ENCODE measurements around the gene ARMC8.

ARMC8 gene

DNA sequence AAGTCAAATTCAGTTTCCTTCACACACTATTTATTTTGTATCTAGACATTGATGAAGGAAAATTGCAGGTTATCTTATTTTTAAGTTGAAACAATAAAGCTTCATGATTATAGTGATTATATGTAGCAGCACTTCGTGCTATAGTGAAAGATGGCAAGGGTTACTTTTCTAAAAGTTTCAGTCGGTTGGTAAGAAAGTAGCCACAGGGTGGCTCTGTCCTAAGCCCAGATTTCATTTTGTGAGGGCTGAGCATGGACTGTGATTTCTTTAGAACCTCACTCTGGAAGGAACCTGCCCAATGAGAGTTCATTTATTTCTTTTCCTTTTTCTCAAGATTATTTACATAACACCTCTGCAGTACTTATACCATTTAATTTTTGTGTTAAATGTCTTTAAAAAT, 76.0 kb downstream of the ARMC8 start:
- Histone ChIP-seq H3K9ac (ENCODE audit: low read depth in 1 of 2, low read length in 2 of 2) (no peak overlapping the region), H3K4me3 (ENCODE audit: low read length in 2 of 2) (no peak overlapping the region), H3K27me3 (ENCODE audit: control insufficient read depth in 2 of 2, insufficient read depth in 2 of 2, low read length in 2 of 2) (no peaks in the 10 kb centered on the region), H3K36me3 (ENCODE audit: control insufficient read depth in 2 of 2, insufficient read depth in 2 of 2, low read length in 2 of 2) (peaks cover 14 to 22% of the 10 kb centered on the region in 2 donors), H3K9me3 (ENCODE audit: control insufficient read depth in 2 of 2, low read length in 2 of 2) (no peaks in the 10 kb centered on the region), H3K27ac (ENCODE audit: low read depth in 2 of 2, low read length in 2 of 2) (no peak overlapping the region), H3K4me1 (ENCODE audit: control insufficient read depth in 2 of 2, insufficient read depth in 2 of 2, low read length in 2 of 2) (no peaks in the 10 kb centered on the region)

DNA sequence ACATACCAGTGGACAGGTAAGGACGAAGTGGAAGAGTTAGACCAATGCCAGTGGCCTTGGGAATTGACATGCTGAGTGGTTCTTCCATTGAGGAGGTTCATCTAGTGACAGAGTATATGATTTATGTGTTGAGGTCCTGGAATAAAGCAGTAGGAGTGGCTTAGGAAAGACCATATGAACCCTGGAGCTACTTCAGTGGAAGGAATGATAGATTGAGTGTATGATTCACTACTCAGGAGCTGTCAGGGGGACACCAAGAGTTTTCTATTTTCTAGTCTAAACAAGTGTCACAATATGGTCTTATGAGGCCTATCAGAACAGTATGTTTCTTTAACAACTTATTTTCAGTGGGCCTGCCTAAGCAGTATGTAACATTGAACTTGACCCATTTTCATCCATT, 78.6 kb downstream of the ARMC8 start:
- no peaks in the 10 kb centered on the region for H3K4me1 ChIP-seq (ENCODE audit: control insufficient read depth in 2 of 2, insufficient read depth in 2 of 2, low read length in 2 of 2)
- H3K4me3 ChIP-seq (ENCODE audit: low read length in 2 of 2): no peak overlapping the region
- H3K27ac ChIP-seq (ENCODE audit: low read depth in 2 of 2, low read length in 2 of 2): no peak overlapping the region
- no peak overlapping the region for H3K9ac ChIP-seq (ENCODE audit: low read depth in 1 of 2, low read length in 2 of 2)
- H3K36me3 ChIP-seq (ENCODE audit: control insufficient read depth in 2 of 2, insufficient read depth in 2 of 2, low read length in 2 of 2): peaks cover 15 to 24% of the 10 kb centered on the region in 2 donors
- no peaks in the 10 kb centered on the region for H3K27me3 ChIP-seq (ENCODE audit: control insufficient read depth in 2 of 2, insufficient read depth in 2 of 2, low read length in 2 of 2)
- no peaks in the 10 kb centered on the region for H3K9me3 ChIP-seq (ENCODE audit: control insufficient read depth in 2 of 2, low read length in 2 of 2)

DNA sequence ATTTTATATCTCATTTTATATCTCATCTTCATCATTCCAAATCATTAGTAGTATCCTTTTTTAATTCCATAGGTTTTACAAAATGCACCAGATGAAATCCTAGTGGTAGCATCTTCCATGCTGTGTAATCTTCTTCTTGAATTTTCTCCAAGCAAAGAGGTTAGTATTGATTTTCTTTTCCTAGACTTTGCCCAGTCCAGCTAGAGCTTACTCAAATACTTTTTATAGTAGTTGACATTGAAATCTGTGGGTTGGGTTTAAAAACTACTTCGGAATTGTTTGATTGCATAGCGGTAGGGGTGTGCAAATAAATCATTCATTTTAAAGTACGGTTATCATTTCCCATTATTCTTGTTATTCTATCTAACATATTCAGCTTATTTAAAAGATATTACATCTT, 80.0 kb downstream of the ARMC8 start:
- Histone ChIP-seq H3K9me3 (ENCODE audit: control insufficient read depth in 2 of 2, low read length in 2 of 2) (no peaks in the 10 kb centered on the region), H3K4me3 (ENCODE audit: low read length in 2 of 2) (no peak overlapping the region), H3K36me3 (ENCODE audit: control insufficient read depth in 2 of 2, insufficient read depth in 2 of 2, low read length in 2 of 2) (peaks cover 23 to 29% of the 10 kb centered on the region in 2 donors), H3K9ac (ENCODE audit: low read depth in 1 of 2, low read length in 2 of 2) (no peak overlapping the region), H3K4me1 (ENCODE audit: control insufficient read depth in 2 of 2, insufficient read depth in 2 of 2, low read length in 2 of 2) (no peaks in the 10 kb centered on the region), H3K27ac (ENCODE audit: low read depth in 2 of 2, low read length in 2 of 2) (no peak overlapping the region), H3K27me3 (ENCODE audit: control insufficient read depth in 2 of 2, insufficient read depth in 2 of 2, low read length in 2 of 2) (no peaks in the 10 kb centered on the region)

DNA sequence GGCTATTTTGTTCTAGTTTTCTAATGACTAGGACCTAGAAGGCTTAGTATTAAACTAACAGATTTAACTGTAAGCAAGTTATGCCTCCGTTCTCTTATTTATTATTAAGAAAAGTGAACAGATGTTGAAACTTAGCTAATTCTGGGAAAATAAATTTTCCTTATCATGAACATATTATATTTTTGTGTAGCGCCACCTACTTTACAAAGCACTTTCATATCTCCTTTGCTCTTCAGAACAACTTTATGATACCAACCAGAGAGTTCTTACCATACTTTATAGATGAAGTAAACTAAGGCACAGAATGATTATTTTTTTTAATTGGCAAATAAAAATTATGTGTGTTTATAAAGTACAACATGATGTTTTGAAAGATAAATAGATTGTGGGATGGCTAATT, 83.1 kb downstream of the ARMC8 start:
- no peaks in the 10 kb centered on the region for H3K4me1 ChIP-seq (ENCODE audit: control insufficient read depth in 2 of 2, insufficient read depth in 2 of 2, low read length in 2 of 2)
- no peak overlapping the region for H3K9ac ChIP-seq (ENCODE audit: low read depth in 1 of 2, low read length in 2 of 2)
- no peaks in the 10 kb centered on the region for H3K9me3 ChIP-seq (ENCODE audit: control insufficient read depth in 2 of 2, low read length in 2 of 2)
- no peak overlapping the region for H3K4me3 ChIP-seq (ENCODE audit: low read length in 2 of 2)
- H3K27ac ChIP-seq (ENCODE audit: low read depth in 2 of 2, low read length in 2 of 2): no peak overlapping the region
- H3K27me3 ChIP-seq (ENCODE audit: control insufficient read depth in 2 of 2, insufficient read depth in 2 of 2, low read length in 2 of 2): no peaks in the 10 kb centered on the region
- peaks cover 46 to 50% of the 10 kb centered on the region in 2 donors for H3K36me3 ChIP-seq (ENCODE audit: control insufficient read depth in 2 of 2, insufficient read depth in 2 of 2, low read length in 2 of 2)

DNA sequence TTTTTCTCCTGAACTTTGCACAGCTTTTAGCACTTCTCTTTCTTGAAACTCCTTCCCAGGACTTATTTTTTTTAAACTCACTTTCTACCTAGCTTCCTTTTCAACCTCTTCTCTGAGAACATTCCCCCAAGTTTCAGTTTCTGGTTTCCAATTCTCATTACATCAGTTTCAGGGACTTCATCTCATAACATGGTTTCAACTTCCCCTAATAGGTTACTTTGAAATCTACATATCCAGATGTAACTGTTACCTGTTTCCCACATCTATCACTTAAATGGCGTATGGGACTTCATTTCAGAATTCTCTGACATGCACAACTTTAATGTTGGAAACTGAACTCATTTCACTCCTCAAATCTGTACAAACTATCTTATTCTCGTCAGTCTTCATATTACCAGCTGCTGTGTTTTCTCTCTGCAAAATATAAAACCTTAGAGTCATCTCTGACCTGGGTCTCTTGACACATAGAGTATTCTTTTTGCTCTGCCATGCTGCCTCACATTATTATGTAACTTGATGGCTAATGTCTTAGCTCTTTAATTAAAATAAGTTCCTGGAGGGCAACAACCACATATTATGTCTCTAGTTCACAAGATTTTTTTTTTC, 84.2 kb downstream of the ARMC8 start:
- peaks cover 46 to 47% of the 10 kb centered on the region in 2 donors for H3K36me3 ChIP-seq (ENCODE audit: control insufficient read depth in 2 of 2, insufficient read depth in 2 of 2, low read length in 2 of 2)
- no peak overlapping the region for H3K27ac ChIP-seq (ENCODE audit: low read depth in 2 of 2, low read length in 2 of 2)
- H3K9ac ChIP-seq (ENCODE audit: low read depth in 1 of 2, low read length in 2 of 2): no peak overlapping the region
- no peaks in the 10 kb centered on the region for H3K4me1 ChIP-seq (ENCODE audit: control insufficient read depth in 2 of 2, insufficient read depth in 2 of 2, low read length in 2 of 2)
- no peaks in the 10 kb centered on the region for H3K9me3 ChIP-seq (ENCODE audit: control insufficient read depth in 2 of 2, low read length in 2 of 2)
- no peaks in the 10 kb centered on the region for H3K27me3 ChIP-seq (ENCODE audit: control insufficient read depth in 2 of 2, insufficient read depth in 2 of 2, low read length in 2 of 2)
- H3K4me3 ChIP-seq (ENCODE audit: low read length in 2 of 2): no peak overlapping the region

DNA sequence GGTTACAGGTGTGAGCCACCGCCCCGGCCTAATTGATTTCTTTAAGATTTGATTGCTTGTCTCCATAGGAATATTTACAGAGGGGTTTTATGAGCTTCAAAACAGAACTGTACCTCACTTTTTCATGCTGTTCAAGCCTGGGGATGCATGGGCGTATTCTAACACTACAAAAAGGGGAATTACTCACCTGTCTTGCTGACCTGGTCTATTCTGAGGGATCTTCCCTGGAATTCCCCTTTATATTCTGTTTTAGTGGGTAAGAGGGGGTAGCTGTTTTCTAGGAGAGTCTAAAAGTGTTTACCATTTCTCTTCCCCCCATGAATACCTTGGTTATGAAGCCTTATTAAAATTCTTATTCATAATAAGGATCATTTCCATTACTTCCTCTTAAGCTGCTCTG, 94.5 kb downstream of the ARMC8 start:
- H3K4me3 ChIP-seq (ENCODE audit: low read length in 2 of 2): no peak overlapping the region
- H3K36me3 ChIP-seq (ENCODE audit: control insufficient read depth in 2 of 2, insufficient read depth in 2 of 2, low read length in 2 of 2): peaks cover 10 to 25% of the 10 kb centered on the region in 2 donors
- H3K9me3 ChIP-seq (ENCODE audit: control insufficient read depth in 2 of 2, low read length in 2 of 2): no peaks in the 10 kb centered on the region
- no peaks in the 10 kb centered on the region for H3K4me1 ChIP-seq (ENCODE audit: control insufficient read depth in 2 of 2, insufficient read depth in 2 of 2, low read length in 2 of 2)
- H3K9ac ChIP-seq (ENCODE audit: low read depth in 1 of 2, low read length in 2 of 2): no peak overlapping the region
- H3K27ac ChIP-seq (ENCODE audit: low read depth in 2 of 2, low read length in 2 of 2): no peak overlapping the region
- no peaks in the 10 kb centered on the region for H3K27me3 ChIP-seq (ENCODE audit: control insufficient read depth in 2 of 2, insufficient read depth in 2 of 2, low read length in 2 of 2)

DNA sequence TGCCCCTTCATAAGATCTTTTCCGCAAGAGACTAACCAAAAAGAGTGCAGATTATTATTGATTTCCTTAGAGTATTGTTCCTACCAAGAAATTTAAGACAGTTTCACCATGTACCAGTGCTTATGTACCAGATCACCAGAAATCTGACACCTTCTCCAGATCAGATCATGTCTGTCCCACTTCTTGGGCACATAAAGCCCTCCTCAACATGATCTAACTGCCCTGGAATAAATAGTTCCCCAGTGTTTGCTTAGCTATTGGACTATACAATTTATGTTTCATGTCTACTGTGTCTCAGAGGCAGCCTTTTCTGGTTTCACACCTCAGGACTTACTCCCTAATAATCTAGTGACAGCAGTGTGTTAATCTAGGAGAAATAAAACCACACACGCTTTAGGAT, 95.7 kb downstream of the ARMC8 start:
- Histone ChIP-seq H3K9ac (ENCODE audit: low read depth in 1 of 2, low read length in 2 of 2) (no peak overlapping the region), H3K27me3 (ENCODE audit: control insufficient read depth in 2 of 2, insufficient read depth in 2 of 2, low read length in 2 of 2) (no peaks in the 10 kb centered on the region), H3K9me3 (ENCODE audit: control insufficient read depth in 2 of 2, low read length in 2 of 2) (no peaks in the 10 kb centered on the region), H3K36me3 (ENCODE audit: control insufficient read depth in 2 of 2, insufficient read depth in 2 of 2, low read length in 2 of 2) (peaks cover 15 to 28% of the 10 kb centered on the region in 2 donors), H3K4me3 (ENCODE audit: low read length in 2 of 2) (no peak overlapping the region), H3K4me1 (ENCODE audit: control insufficient read depth in 2 of 2, insufficient read depth in 2 of 2, low read length in 2 of 2) (no peaks in the 10 kb centered on the region), H3K27ac (ENCODE audit: low read depth in 2 of 2, low read length in 2 of 2) (no peak overlapping the region)

DNA sequence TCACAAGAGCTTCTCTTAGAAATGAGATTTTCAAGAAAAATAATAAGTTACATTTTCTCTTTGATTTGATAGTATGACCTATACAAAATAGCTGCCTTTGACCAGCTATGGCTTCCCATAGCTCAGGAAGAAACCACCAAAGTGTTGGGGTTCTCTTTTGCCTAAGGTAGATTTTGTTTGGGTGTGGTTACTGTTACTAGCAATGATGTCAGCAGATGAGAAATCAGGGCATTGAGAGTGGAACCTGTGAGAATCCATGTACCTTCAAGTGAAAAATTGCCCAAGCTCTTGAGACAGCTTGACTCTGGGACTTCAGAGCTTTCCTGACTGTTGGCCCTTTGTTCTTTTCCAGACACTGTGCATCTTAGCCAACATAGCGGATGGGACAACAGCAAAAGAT, 97.0 kb downstream of the ARMC8 start:
- Histone ChIP-seq H3K4me3 (ENCODE audit: low read length in 2 of 2) (no peak overlapping the region), H3K9ac (ENCODE audit: low read depth in 1 of 2, low read length in 2 of 2) (no peak overlapping the region), H3K9me3 (ENCODE audit: control insufficient read depth in 2 of 2, low read length in 2 of 2) (no peaks in the 10 kb centered on the region), H3K4me1 (ENCODE audit: control insufficient read depth in 2 of 2, insufficient read depth in 2 of 2, low read length in 2 of 2) (no peaks in the 10 kb centered on the region), H3K27me3 (ENCODE audit: control insufficient read depth in 2 of 2, insufficient read depth in 2 of 2, low read length in 2 of 2) (no peaks in the 10 kb centered on the region), H3K27ac (ENCODE audit: low read depth in 2 of 2, low read length in 2 of 2) (no peak overlapping the region), H3K36me3 (ENCODE audit: control insufficient read depth in 2 of 2, insufficient read depth in 2 of 2, low read length in 2 of 2) (peaks cover 20 to 33% of the 10 kb centered on the region in 2 donors)

DNA sequence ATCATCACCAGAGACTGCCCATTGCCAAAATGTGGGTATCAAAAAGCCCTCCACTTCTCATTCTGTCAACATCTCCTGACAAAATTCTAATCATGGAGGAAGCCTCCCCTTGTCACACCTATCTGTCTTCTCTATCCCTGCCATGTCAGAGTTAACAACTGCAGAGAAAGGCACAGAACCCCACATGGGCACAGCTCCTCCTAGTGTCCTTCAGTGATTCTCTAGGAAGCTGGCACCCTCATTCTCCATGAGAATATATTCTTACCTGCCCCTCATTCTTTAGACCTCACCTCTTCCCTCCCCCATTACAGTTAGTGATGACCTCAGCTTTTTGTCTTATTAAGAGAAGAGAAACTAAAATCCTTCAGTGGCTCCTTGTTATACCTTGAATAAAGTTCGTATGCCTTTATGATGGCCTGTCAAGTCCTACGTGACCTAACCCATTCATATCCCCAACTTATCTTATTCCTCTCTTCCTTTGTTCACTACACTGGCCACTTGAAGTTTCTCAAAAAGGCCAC, 97.9 kb downstream of the ARMC8 start:
- H3K9ac ChIP-seq (ENCODE audit: low read depth in 1 of 2, low read length in 2 of 2): no peak overlapping the region

DNA sequence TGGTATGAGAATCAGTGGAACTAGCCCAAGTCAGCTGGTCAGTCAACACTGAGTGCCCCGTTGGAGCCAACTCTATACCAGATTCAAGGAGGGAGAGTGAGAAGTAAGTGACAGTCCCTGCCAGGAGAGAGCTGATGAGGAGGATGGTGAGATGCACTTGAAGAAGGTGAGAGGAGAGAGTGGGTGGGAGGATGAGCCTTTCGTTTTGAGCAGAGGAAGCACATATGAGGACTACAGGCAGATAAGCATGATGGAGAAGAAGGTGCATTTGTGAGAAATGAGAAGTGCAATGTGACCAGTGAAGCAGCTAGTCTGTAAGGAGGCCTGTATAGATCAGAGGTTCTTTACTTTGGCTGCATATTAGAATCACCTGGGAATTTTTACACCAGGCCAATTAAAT, 102.2 kb downstream of the ARMC8 start:
- Histone ChIP-seq H3K27me3 (ENCODE audit: control insufficient read depth in 2 of 2, insufficient read depth in 2 of 2, low read length in 2 of 2) (no peaks in the 10 kb centered on the region), H3K9ac (ENCODE audit: low read depth in 1 of 2, low read length in 2 of 2) (no peak overlapping the region), H3K4me1 (ENCODE audit: control insufficient read depth in 2 of 2, insufficient read depth in 2 of 2, low read length in 2 of 2) (no peaks in the 10 kb centered on the region), H3K4me3 (ENCODE audit: low read length in 2 of 2) (no peak overlapping the region), H3K9me3 (ENCODE audit: control insufficient read depth in 2 of 2, low read length in 2 of 2) (no peaks in the 10 kb centered on the region), H3K27ac (ENCODE audit: low read depth in 2 of 2, low read length in 2 of 2) (no peak overlapping the region), H3K36me3 (ENCODE audit: control insufficient read depth in 2 of 2, insufficient read depth in 2 of 2, low read length in 2 of 2) (peaks cover 42 to 54% of the 10 kb centered on the region in 2 donors)

More for the DNA sequence above, 97.9 kb downstream of the ARMC8 start:
- Histone ChIP-seq H3K9me3 (ENCODE audit: control insufficient read depth in 2 of 2, low read length in 2 of 2) (no peaks in the 10 kb centered on the region), H3K27me3 (ENCODE audit: control insufficient read depth in 2 of 2, insufficient read depth in 2 of 2, low read length in 2 of 2) (no peaks in the 10 kb centered on the region), H3K36me3 (ENCODE audit: control insufficient read depth in 2 of 2, insufficient read depth in 2 of 2, low read length in 2 of 2) (peaks cover 23 to 41% of the 10 kb centered on the region in 2 donors), H3K4me3 (ENCODE audit: low read length in 2 of 2) (no peak overlapping the region), H3K4me1 (ENCODE audit: control insufficient read depth in 2 of 2, insufficient read depth in 2 of 2, low read length in 2 of 2) (no peaks in the 10 kb centered on the region), H3K27ac (ENCODE audit: low read depth in 2 of 2, low read length in 2 of 2) (no peak overlapping the region)

Measured in mucosa of rectum (tissue), 2 donors.